GM18907 (cell line): Measurements from ENCODE around the gene STK38L.

Experiments
- ATAC-seq: cut with Tn5 transposase; IDR thresholded peaks from one replicate; pipeline ENCODE4 v1.9.1; 2021; ENCODE audit warnings: mild to moderate bottlenecking, moderate library complexity; ENCODE audit not compliant: unreplicated experiment

STK38L gene

GRCh38 chr12:27342536-27342935 is 98.5 kb downstream of the STK38L start:
- no peak for ATAC-seq

- ATAC-seq = no peak
Measured at GRCh38 chr12:27343255-27344000, 99.3 kb downstream of the STK38L start.

- no peak for ATAC-seq
Measured at GRCh38 chr12:27344246-27344645, 100.2 kb downstream of the STK38L start.

GRCh38 chr12:27344760-27345159 is 100.7 kb downstream of the STK38L start:
- no peak for ATAC-seq

GRCh38 chr12:27345376-27345775 is 101.3 kb downstream of the STK38L start:
- no peak for ATAC-seq

GRCh38 chr12:27347779-27348178 is 103.7 kb downstream of the STK38L start:
- ATAC-seq = no peak

- no peak for ATAC-seq
Measured at GRCh38 chr12:27351476-27351875, 107.4 kb downstream of the STK38L start.

GRCh38 chr12:27355486-27355885 is 111.4 kb downstream of the STK38L start:
- ATAC-seq = no peak

GRCh38 chr12:27355979-27356378 is 111.9 kb downstream of the STK38L start:
- no peak for ATAC-seq

- no peak for ATAC-seq
Measured at GRCh38 chr12:27359578-27360340, 115.7 kb downstream of the STK38L start.

- ATAC-seq = no peak
Measured at GRCh38 chr12:27361372-27361771, 117.3 kb downstream of the STK38L start.

- no peak for ATAC-seq
Measured at GRCh38 chr12:27366621-27367020, 122.5 kb downstream of the STK38L start.

- no peak for ATAC-seq
Measured at GRCh38 chr12:27367078-27367477, 123.0 kb downstream of the STK38L start.
